ENCODE results near the gene PTRH1.

GRCh38 chr9:127684576-127684975, 30.9 kb downstream of the PTRH1 start:
- TF ChIP-seq, protein P1, sequence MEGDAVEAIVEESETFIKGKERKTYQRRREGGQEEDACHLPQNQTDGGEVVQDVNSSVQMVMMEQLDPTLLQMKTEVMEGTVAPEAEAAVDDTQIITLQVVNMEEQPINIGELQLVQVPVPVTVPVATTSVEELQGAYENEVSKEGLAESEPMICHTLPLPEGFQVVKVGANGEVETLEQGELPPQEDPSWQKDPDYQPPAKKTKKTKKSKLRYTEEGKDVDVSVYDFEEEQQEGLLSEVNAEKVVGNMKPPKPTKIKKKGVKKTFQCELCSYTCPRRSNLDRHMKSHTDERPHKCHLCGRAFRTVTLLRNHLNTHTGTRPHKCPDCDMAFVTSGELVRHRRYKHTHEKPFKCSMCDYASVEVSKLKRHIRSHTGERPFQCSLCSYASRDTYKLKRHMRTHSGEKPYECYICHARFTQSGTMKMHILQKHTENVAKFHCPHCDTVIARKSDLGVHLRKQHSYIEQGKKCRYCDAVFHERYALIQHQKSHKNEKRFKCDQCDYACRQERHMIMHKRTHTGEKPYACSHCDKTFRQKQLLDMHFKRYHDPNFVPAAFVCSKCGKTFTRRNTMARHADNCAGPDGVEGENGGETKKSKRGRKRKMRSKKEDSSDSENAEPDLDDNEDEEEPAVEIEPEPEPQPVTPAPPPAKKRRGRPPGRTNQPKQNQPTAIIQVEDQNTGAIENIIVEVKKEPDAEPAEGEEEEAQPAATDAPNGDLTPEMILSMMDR (IDR thresholded peaks at IDR 0.05) = no peak
- TF ChIP-seq POLR2A (IDR thresholded peaks at IDR 0.05) = no peak

All from body of pancreas (tissue), 4 donors.